ENCODE measurements around the gene PPIA.

DNA sequence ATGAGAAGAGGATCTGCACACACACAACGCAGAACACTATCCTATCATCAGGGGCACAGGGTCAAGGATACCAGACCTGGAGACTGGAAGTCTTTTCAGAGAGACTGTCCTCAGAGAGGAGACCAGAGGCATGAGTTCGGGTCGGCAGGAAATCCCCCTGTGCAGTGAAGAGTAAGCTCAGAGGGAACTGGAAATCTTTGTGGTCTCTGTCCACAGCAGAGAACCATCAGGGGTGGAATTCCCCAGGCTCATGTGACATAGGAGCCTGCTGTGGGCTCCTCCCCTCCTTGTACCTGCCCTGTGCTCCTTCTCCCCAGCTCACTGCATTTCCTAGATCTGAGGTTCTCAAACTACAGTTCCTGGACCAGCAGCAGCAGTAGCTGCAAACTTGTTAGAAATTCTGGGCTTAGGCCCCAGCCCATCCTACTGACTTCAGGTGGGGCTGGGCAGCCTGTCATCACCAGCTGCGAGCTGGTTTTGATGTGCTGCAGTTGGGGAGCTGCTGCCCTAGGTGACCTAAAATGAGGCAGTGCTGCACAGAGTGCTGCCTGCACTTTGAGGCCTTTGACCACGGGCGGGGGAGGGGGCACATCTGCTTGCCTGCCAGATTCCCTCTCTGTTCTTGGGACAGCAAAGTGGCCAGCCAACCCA is 45.4 kb upstream of the PPIA start:
- TF ChIP-seq CTCF (IDR thresholded peaks at IDR 0.05; ENCODE audit: low read depth, low read length): no peak
- TF ChIP-seq EZH2phosphoT487 (IDR thresholded peaks at IDR 0.05; ENCODE audit: low read depth): no peak

All from OCI-LY3 (cell line).